Measurements from ENCODE around the gene TGOLN2.

DNA sequence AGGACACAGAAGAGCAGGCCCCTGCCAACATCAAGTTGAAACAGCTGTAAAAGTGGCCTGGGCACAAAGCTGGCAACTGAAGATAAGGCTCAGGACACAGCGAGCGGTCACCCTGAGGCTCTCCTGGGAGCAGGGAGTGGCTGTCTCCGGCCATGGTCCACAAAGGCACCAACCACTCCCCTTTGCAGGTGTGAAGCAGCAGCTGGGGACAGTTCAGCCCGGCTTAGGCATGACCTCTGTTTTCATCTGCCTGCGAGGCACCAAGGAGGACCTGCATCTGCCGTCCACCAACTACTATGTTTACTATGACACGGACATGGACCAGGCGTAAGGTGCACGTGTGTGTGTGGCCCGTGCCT lies 12.9 kb downstream of the TGOLN2 start:
- TF ChIP-seq, protein P1, sequence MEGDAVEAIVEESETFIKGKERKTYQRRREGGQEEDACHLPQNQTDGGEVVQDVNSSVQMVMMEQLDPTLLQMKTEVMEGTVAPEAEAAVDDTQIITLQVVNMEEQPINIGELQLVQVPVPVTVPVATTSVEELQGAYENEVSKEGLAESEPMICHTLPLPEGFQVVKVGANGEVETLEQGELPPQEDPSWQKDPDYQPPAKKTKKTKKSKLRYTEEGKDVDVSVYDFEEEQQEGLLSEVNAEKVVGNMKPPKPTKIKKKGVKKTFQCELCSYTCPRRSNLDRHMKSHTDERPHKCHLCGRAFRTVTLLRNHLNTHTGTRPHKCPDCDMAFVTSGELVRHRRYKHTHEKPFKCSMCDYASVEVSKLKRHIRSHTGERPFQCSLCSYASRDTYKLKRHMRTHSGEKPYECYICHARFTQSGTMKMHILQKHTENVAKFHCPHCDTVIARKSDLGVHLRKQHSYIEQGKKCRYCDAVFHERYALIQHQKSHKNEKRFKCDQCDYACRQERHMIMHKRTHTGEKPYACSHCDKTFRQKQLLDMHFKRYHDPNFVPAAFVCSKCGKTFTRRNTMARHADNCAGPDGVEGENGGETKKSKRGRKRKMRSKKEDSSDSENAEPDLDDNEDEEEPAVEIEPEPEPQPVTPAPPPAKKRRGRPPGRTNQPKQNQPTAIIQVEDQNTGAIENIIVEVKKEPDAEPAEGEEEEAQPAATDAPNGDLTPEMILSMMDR (IDR thresholded peaks at IDR 0.05), result no peak
- TF ChIP-seq EP300 (IDR thresholded peaks at IDR 0.05) (no peak), POLR2AphosphoS5 (IDR thresholded peaks at IDR 0.05) (no peak), POLR2A (IDR thresholded peaks at IDR 0.05; ENCODE audit: low read depth) (no peak)
